GM12874 (cell line): ENCODE data around the gene ADIPOR2.

ENCODE experiments used
- CTCF ChIP-seq: IDR thresholded peaks from 2 replicates; pipeline ENCODE4 v1.5.1; 2011; ENCODE audit warnings: low read depth, mild to moderate bottlenecking, control low read depth, low read length, moderate library complexity; ENCODE audit not compliant: insufficient read depth

The ADIPOR2 gene

GRCh38 chr12:1691123-1692007 lies 495 bp downstream of the ADIPOR2 start:
- 0 out of 2 replicates have a peak, but pooled peaks have one; percentile 2 for TF ChIP-seq CTCF

- no peak for TF ChIP-seq CTCF
Measured at GRCh38 chr12:1692226-1692625, 1.4 kb downstream of the ADIPOR2 start.

GRCh38 chr12:1692895-1693610 lies 2.2 kb downstream of the ADIPOR2 start:
- no peak for TF ChIP-seq CTCF

- TF ChIP-seq CTCF = no peak
Measured at GRCh38 chr12:1695886-1696670, 5.2 kb downstream of the ADIPOR2 start.

GRCh38 chr12:1696800-1697199 lies 5.9 kb downstream of the ADIPOR2 start:
- TF ChIP-seq CTCF = no peak

GRCh38 chr12:1697271-1697670 lies 6.4 kb downstream of the ADIPOR2 start:
- TF ChIP-seq CTCF = no peak

- no peak for TF ChIP-seq CTCF
Measured at GRCh38 chr12:1698720-1699119, 7.8 kb downstream of the ADIPOR2 start.
